Measurements from ENCODE around the gene MAPKBP1. TPM values are rescaled to one million over a fixed set of nuclear protein-coding genes. Genes with fewer than 3 reads are reported as not detected.

Gene MAPKBP1
- total RNA-seq, 1 donor from 2014 or later, result 28.9 TPM

DNA sequence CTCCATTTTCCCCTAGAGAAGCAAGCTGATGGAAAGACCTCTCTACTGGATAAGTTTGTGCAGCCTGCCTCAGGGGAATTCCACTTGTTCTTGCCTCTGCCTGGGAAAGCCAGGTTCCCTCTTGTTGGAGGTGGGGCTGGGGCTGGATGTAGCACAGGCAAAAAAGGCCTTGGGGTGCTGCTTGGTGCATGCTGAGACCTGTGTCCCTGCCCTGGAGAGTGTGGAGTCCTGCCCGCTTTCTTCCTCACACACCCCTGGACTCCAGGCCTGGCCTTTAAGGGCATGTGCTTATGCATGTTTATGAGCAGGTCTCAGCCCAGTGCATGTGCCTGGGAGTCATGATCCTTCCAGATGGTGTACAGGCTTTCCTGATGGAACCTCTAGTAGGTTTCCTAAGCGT lies 30.1 kb downstream of the MAPKBP1 start:
- H3K4me1 Mint-ChIP-seq (ENCODE audit: low read depth), result no peaks in the 10 kb centered on the region
- no peak for DNase-seq (ENCODE audit: low spot score, unreplicated experiment)
- H3K27ac Mint-ChIP-seq, result no peak overlapping the region
- H3K27me3 Mint-ChIP-seq, result no peaks in the 10 kb centered on the region
- peaks cover 5% of the 10 kb centered on the region for H3K36me3 Mint-ChIP-seq (ENCODE audit: insufficient read depth)
- no peak for TF ChIP-seq CTCF (IDR thresholded peaks at IDR 0.05; ENCODE audit: unreplicated experiment)
- H3K4me3 Mint-ChIP-seq (ENCODE audit: low read depth), result no peak overlapping the region
- H3K9me3 Mint-ChIP-seq (ENCODE audit: low read depth), result no peaks in the 10 kb centered on the region

- no peak for DNase-seq (ENCODE audit: low spot score, unreplicated experiment)
- Mint-ChIP-seq H3K27ac (no peak overlapping the region), H3K4me1 (ENCODE audit: low read depth) (no peaks in the 10 kb centered on the region), H3K36me3 (ENCODE audit: insufficient read depth) (peaks cover 5% of the 10 kb centered on the region), H3K4me3 (ENCODE audit: low read depth) (no peak overlapping the region), H3K9me3 (ENCODE audit: low read depth) (no peaks in the 10 kb centered on the region), H3K27me3 (no peaks in the 10 kb centered on the region)
- TF ChIP-seq CTCF (IDR thresholded peaks at IDR 0.05; ENCODE audit: unreplicated experiment), result no peak
These were observed 30.8 kb downstream of the MAPKBP1 start for GRCh38 chr15:41804916-41805666.

DNA sequence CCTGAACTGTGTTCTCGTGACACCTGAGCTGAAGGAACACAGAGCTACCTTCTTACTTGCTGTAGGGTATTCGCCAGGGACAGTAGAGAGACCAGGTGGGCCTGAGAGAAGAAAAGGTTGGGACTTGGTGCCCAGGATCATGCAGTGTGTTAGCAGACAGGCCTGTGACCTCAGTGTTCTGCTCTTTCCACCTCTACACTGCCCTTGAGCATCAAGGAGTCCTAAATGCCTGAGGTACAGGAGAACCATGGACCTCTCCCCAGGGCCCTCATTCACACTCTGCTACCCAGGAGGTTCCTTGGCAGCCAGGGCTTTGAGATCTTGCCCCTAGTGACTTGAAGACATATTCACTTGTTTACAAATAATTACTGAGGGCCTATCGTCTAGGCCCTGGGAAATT lies 31.4 kb downstream of the MAPKBP1 start:
- Mint-ChIP-seq H3K27me3 (no peaks in the 10 kb centered on the region), H3K9me3 (ENCODE audit: low read depth) (no peaks in the 10 kb centered on the region), H3K27ac (no peak overlapping the region), H3K4me1 (ENCODE audit: low read depth) (no peaks in the 10 kb centered on the region), H3K36me3 (ENCODE audit: insufficient read depth) (peaks cover 3% of the 10 kb centered on the region), H3K4me3 (ENCODE audit: low read depth) (no peak overlapping the region)
- DNase-seq (ENCODE audit: low spot score, unreplicated experiment), result no peak
- TF ChIP-seq CTCF (IDR thresholded peaks at IDR 0.05; ENCODE audit: unreplicated experiment), result no peak

DNA sequence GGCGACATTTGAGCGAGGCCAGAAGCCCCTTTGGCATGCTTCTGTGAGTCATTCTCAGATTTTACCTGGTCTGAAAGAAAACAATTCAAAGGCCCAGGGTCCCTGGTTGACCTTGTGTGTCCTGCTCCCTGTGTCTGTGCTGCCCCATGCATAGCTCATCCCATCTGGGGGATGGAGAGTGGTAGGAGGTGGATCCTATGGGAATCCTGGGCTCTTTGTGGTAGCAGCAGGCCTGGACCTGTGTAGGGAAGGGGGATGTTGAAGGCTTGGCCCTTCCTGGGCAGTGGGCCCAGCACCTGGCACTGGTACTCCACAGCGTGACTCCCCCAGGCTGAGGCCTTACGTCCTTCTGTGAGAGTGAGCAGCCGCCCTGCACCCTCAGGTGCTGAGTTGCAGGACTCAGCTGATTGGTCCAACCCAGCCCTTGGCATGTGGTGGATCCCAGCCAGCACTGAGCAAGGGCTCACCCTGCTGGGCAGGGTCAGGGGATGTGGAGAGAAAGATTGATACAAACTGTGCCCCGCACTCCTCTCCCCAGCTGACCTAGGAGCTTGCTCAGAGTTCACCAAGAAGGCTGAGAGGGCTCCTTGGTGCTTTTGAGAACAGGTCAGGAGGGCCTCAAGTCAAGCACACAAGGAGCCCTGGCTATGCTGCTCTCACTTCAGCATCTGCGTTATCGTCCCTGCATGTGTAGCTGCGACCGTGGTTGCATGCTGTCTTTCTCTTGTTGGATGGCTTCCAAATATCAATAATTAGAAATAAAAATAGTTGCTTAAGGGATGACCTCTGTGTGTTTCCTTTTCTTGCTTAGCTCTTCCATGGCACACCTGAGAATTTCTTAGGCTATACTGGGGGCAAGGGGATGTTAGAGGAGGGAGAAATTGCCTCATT lies 32.3 kb downstream of the MAPKBP1 start:
- Mint-ChIP-seq H3K36me3 (ENCODE audit: insufficient read depth) (no peaks in the 10 kb centered on the region), H3K27ac (peak overlapping the region; percentile 60)
- no peak for DNase-seq (ENCODE audit: low spot score, unreplicated experiment)

More for the DNA sequence above, 32.3 kb downstream of the MAPKBP1 start:
- H3K4me1 Mint-ChIP-seq (ENCODE audit: low read depth), result no peaks in the 10 kb centered on the region
- no peak overlapping the region for H3K4me3 Mint-ChIP-seq (ENCODE audit: low read depth)
- H3K9me3 Mint-ChIP-seq (ENCODE audit: low read depth), result no peaks in the 10 kb centered on the region
- TF ChIP-seq CTCF (IDR thresholded peaks at IDR 0.05; ENCODE audit: unreplicated experiment), result no peak
- no peaks in the 10 kb centered on the region for H3K27me3 Mint-ChIP-seq

All from progenitor cell of endocrine pancreas (in vitro differentiated cells).